B cell (primary cell): Measurements from ENCODE around the gene ABCD3. TPM values are rescaled to one million over a fixed set of nuclear protein-coding genes. Genes with fewer than 3 reads are reported as not detected.

Source experiments
- ATAC-seq: fragments of 200-7000 bp; cut with Tn5 transposase; one replicate; pipeline ENCODE4 v1.10.0; 2021; ENCODE audit warnings: low read depth, mild to moderate bottlenecking, moderate number of reproducible peaks, moderate library complexity
- CTCF ChIA-PET: fragments of 350-600 bp; sonication (Branson Sonifier 250); formaldehyde crosslinking; loops from one replicate; lab custom pipeline; 2021; ENCODE audit warnings: antibody characterized with exemption, inconsistent platforms; lab: Charles Lee
- POLR2A ChIA-PET: fragments of 350-600 bp; sonication (Branson Sonifier 250); formaldehyde crosslinking; loops from one replicate; lab custom pipeline; 2021; ENCODE audit warnings: antibody characterized with exemption; lab: Charles Lee
- DNase-seq: peaks from one replicate; pipeline ENCODE4 v3.0.0; 2013
- H2AFZ ChIP-seq: 2 replicates; pipeline ENCODE4 v1.6.1; 2012; ENCODE audit warnings: mild to moderate bottlenecking, low read depth, low read length; ENCODE audit not compliant: insufficient read depth, poor library complexity, severe bottlenecking
- H3K27ac ChIP-seq, 2 donors: 1 replicate in 1 of 2; 2 replicates in 1 of 2; pipeline ENCODE4 v1.5.1; 2012 to 2013; ENCODE audit warnings: low read length in 2 of 2, mild to moderate bottlenecking in 2 of 2, moderate library complexity in 1 of 2
- H3K27me3 ChIP-seq, 4 experiments: fragments of 200-600 bp in 1 of 4; sonication (generic) in 1 of 4; replicated peaks in 1 of 4; 1 replicate in 2 of 4; 2 replicates in 2 of 4; pipeline versions ENCODE4 v1.6.1 to v1.7.0; 2013 to 2016; ENCODE audit warnings: low read length in 3 of 4, mild to moderate bottlenecking in 2 of 4, mixed read lengths in 1 of 4, moderate library complexity in 1 of 4; ENCODE audit not compliant: insufficient read depth in 4 of 4, control insufficient read depth in 3 of 4; ENCODE audit errors: control extremely low read depth in 1 of 4
- H3K36me3 ChIP-seq, 2 experiments: replicated peaks in 1 of 2; 1 replicate in 1 of 2; 2 replicates in 1 of 2; pipeline versions ENCODE4 v1.6.1 to v1.7.1; 2013; ENCODE audit warnings: low read length in 1 of 2; ENCODE audit not compliant: insufficient read depth in 2 of 2, control insufficient read depth in 1 of 2; ENCODE audit errors: control extremely low read depth in 1 of 2, extremely low read depth in 1 of 2
- H3K4me1 ChIP-seq, 2 donors: fragments of 200-600 bp in 1 of 2; sonication (generic) in 1 of 2; 1 replicate in 1 of 2; 2 replicates in 1 of 2; pipeline versions ENCODE4 v1.5.1 to v1.6.1; 2013 to 2017; ENCODE audit warnings: low read length in 2 of 2; ENCODE audit not compliant: control insufficient read depth in 2 of 2, insufficient read depth in 2 of 2
- H3K4me2 ChIP-seq: replicated peaks from 2 replicates; pipeline ENCODE3; 2012; ENCODE audit warnings: mild to moderate bottlenecking, low read depth, low read length; ENCODE audit not compliant: poor library complexity, severe bottlenecking
- H3K4me3 ChIP-seq, 5 experiments: fragments of 200-600 bp in 1 of 5; sonication (generic) in 1 of 5; 1 replicate in 3 of 5; 2 replicates in 2 of 5; pipeline versions ENCODE4 v1.5.1 to v1.7.0; 2011 to 2016; ENCODE audit warnings: low read length in 4 of 5, mild to moderate bottlenecking in 4 of 5, low read depth in 2 of 5, control low read depth in 1 of 5, moderate library complexity in 1 of 5; ENCODE audit not compliant: insufficient read depth in 1 of 5; ENCODE audit errors: control extremely low read depth in 1 of 5, extremely low read depth in 1 of 5
- H3K79me2 ChIP-seq: fragments of 200-600 bp; sonication (generic); one replicate; pipeline ENCODE4 v1.6.0; 2016; ENCODE audit warnings: low read length; ENCODE audit not compliant: control insufficient read depth, insufficient read depth
- H3K9ac ChIP-seq: fragments of 200-600 bp; sonication (generic); 2 replicates; pipeline ENCODE4 v1.6.1; 2017; ENCODE audit warnings: mild to moderate bottlenecking, low read length, moderate library complexity
- H3K9me3 ChIP-seq, 3 donors: one replicate each; pipeline versions ENCODE4 v1.6.1 to v1.7.1; 2013; ENCODE audit warnings: low read length in 2 of 3; ENCODE audit not compliant: control insufficient read depth in 2 of 3, insufficient read depth in 1 of 3; ENCODE audit errors: control extremely low read depth in 1 of 3
- H4K20me1 ChIP-seq: 2 replicates; pipeline ENCODE4 v1.6.0; 2012; ENCODE audit warnings: mild to moderate bottlenecking, low read length; ENCODE audit not compliant: insufficient read depth, control insufficient read depth, poor library complexity, severe bottlenecking
- H3K27ac Mint-ChIP-seq: one replicate; pipeline ENCODE4 v1.8.0; 2021; ENCODE audit warnings: mixed read lengths
- H3K27me3 Mint-ChIP-seq: one replicate; pipeline ENCODE4 v1.8.0; 2021; ENCODE audit warnings: mixed read lengths
- H3K4me1 Mint-ChIP-seq: one replicate; pipeline ENCODE4 v1.8.0; 2021; ENCODE audit warnings: mixed read lengths
- H3K4me3 Mint-ChIP-seq: one replicate; pipeline ENCODE4 v1.8.0; 2021; ENCODE audit warnings: mixed read lengths
- H3K9me3 Mint-ChIP-seq: one replicate; pipeline ENCODE4 v1.8.0; 2022; ENCODE audit warnings: mixed read lengths; ENCODE audit not compliant: insufficient read depth
- CTCF ChIP-seq: fragments of 200-600 bp; IDR thresholded peaks from one replicate; pipeline ENCODE4 v1.8.0; 2022; ENCODE audit warnings: antibody characterized with exemption, mild to moderate bottlenecking
- EZH2 ChIP-seq: IDR thresholded peaks from 2 replicates; pipeline ENCODE4 v1.6.1; 2012; ENCODE audit warnings: borderline replicate concordance, low read depth, mild to moderate bottlenecking, moderate library complexity, low read length; ENCODE audit not compliant: insufficient read depth, poor library complexity, severe bottlenecking
- WGBS: methylation state at CpG from one replicate; pipeline ENCODE4 v1.1.5; 2013; ENCODE audit warnings: missing lambda C conversion rate; ENCODE audit not compliant: insufficient coverage; 5-methylcytosine and 5-hydroxymethylcytosine counted together
- intact Hi-C: fragments of 100-400 bp; cut with micrococcal nuclease; formaldehyde crosslinking; loops from one replicate; pipeline ENCODE4 v1.10.0; 2022
- polyA plus RNA-seq: library from polyadenylated mRNA; depleted of rRNA; stranded (reverse); fragments of >200 nt; gene quantifications from 2 replicates; pipeline ENCODE4 v1.2.3, GENCODE V29; 2012
- total RNA-seq, 2 donors: library from RNA; stranded (reverse); fragments of 120-200 nt in 1 of 2; gene quantifications; 1 replicate in 1 of 2; 2 replicates in 1 of 2; pipeline versions ENCODE4 v1.2.3 to v1.2.4, GENCODE V29; 2013 to 2022

The ABCD3 gene
- total and polyA plus RNA-seq, 2 donors (not counting 1 experiment from before 2014, with no cell fraction given) = 4.0 to 19.4 TPM

GRCh38 chr1:94379615-94380014 is 38.6 kb upstream of the ABCD3 start:
- peaks cover 37% of the 10 kb centered on the region for H3K27me3 Mint-ChIP-seq
- intact Hi-C loops = no loop called here
- H3K9me3 ChIP-seq = no peaks in the 10 kb centered on the region
- no peaks in the 10 kb centered on the region for H3K79me2 ChIP-seq
- H3K9me3 Mint-ChIP-seq = no peaks in the 10 kb centered on the region
- H3K36me3 ChIP-seq = no peaks in the 10 kb centered on the region
- no peak overlapping the region for H2AFZ ChIP-seq
- H3K4me1 Mint-ChIP-seq = peaks cover 6% of the 10 kb centered on the region
- H3K4me2 ChIP-seq = no peak overlapping the region
- H3K4me3 ChIP-seq = no peak overlapping the region
- H4K20me1 ChIP-seq = no peaks in the 10 kb centered on the region
- no peak overlapping the region for H3K27ac ChIP-seq
- no peak for DNase-seq
- 100% methylated on average over 1 of the region's 3 CpGs for WGBS
- H3K4me1 ChIP-seq = peaks cover 0 to 2% of the 10 kb centered on the region in 2 donors
- H3K27me3 ChIP-seq = peaks cover 0 to 6% (median 0%) of the 10 kb centered on the region in 4 experiments
- H3K9ac ChIP-seq = no peak overlapping the region
- ChIA-PET POLR2A (no interaction called here), CTCF (no interaction called here)
- TF ChIP-seq EZH2 (no peak), CTCF (no peak)
- H3K4me3 Mint-ChIP-seq = no peak overlapping the region
- H3K27ac Mint-ChIP-seq = no peak overlapping the region
- ATAC-seq = no peak

GRCh38 chr1:94382201-94382600 is 36.0 kb upstream of the ABCD3 start:
- WGBS = 26% methylated on average over 3 of the region's 3 CpGs

More at GRCh38 chr1:94382201-94382600, 36.0 kb upstream of the ABCD3 start:
- DNase-seq = no peak
- Mint-ChIP-seq H3K4me1 (peaks cover 13% of the 10 kb centered on the region), H3K9me3 (no peaks in the 10 kb centered on the region), H3K27ac (no peak overlapping the region), H3K4me3 (no peak overlapping the region), H3K27me3 (peaks cover 35% of the 10 kb centered on the region)
- peaks cover 0 to 4% (median 0%) of the 10 kb centered on the region in 4 experiments for H3K27me3 ChIP-seq
- H3K9ac ChIP-seq = no peak overlapping the region
- no peaks in the 10 kb centered on the region for H3K36me3 ChIP-seq
- ChIA-PET CTCF (no interaction called here), POLR2A (no interaction called here)
- H2AFZ ChIP-seq = no peak overlapping the region
- H3K27ac ChIP-seq = no peak overlapping the region
- TF ChIP-seq EZH2 (no peak), CTCF (no peak)
- H4K20me1 ChIP-seq = no peaks in the 10 kb centered on the region
- H3K4me1 ChIP-seq = peaks cover 4 to 5% of the 10 kb centered on the region in 2 donors
- no peaks in the 10 kb centered on the region for H3K79me2 ChIP-seq
- H3K4me2 ChIP-seq = no peak overlapping the region
- no peak overlapping the region for H3K4me3 ChIP-seq
- H3K9me3 ChIP-seq = no peaks in the 10 kb centered on the region
- intact Hi-C loops = no loop called here
- no peak for ATAC-seq
